HG03558 (cell line): ENCODE measurements around the gene GLCE.
"Not testable (repeated sequence)": the region's sequence is repeated elsewhere in the genome, so short reads cannot be mapped to it uniquely, and the experiment has no call there.

Source experiments
- ATAC-seq: cut with Tn5 transposase; IDR thresholded peaks from one replicate; pipeline ENCODE4 v1.9.1; 2021; ENCODE audit warnings: moderate number of reproducible peaks; ENCODE audit not compliant: unreplicated experiment; ENCODE audit errors: extremely low read depth

The GLCE gene

DNA sequence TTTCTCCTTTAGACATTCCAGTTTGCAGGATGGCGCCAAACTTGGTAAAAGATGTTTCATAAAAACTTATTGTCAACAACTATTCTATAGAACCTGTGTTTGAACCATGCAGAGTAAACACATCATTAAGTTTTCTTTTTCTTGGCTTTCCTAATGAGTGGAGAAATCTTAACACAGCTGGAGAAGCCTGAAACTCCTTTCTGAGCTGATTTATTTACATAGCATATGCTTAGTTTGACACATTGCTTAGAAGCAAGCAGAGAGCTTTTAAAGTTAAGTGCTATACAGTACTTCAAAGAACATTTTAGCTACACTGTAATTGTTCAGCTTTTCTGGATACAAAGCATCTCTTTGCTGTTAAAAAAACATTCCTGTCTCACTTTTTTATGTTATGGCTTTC, 77.3 kb downstream of the GLCE start:
- ATAC-seq = no peak

DNA sequence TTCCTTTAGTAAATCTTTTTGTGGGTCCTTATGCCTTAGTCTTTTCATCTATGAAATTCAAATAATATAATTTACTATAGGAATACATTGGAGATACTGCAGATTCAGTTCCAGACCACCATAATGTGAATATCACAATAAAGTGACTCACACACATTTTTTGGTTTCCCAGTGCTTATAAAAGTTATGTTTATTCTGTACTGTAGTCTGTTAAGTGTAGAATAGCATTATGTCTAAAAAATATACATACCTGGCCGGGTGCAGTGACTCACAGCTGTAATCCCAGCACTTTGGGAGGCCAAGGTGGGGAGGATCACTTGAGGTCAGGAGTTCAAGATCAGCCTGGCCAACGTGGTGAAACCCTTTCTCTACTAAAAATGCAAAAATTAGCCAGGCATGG, 84.4 kb downstream of the GLCE start:
- no peak for ATAC-seq

DNA sequence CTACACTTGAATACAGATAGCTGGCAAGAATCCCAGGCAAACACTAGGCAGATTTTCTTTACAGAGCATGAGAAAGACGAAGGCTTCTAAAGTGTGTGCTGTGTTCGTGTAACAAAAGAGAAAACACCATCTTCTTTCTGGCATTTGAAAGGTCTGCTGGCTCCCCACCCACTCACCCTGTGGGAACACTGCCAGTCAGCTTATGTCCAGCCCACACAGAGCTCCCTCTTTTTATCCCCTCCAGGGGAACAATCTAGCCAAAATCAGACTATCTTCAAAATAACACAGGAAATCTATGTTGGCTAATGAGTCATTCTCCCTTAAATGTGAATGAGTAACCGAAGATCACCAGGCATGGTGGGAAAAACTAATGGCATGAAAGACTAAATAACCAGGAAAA, 92.7 kb downstream of the GLCE start:
- ATAC-seq = no peak

DNA sequence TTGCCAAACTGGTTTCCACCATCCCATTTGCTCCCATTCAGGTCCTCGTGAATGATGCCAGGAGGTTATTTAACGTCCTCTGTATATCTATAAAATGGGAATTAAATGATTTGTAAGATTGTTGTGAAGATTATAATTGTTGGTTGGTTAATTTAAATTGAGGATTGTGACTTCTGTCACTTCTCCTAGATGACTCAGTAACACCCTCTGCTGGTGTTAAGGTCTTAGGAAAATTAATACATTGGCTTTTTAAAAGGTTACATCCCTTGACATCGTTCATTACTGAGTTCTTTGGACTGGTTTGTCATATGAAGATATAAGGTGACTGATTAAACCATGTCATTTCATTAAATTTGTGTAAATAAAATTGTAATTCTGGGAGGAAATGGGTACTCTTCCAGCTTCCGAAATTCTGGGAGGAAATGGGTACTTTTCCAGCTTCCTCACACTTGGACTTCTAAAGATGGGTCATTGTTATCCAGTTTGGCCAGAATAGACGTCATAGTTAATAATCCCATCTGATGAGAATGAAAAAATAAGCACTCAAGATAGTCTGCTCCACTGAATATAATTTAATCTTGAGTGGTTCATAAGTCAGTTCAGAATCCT, 105.0 kb downstream of the GLCE start:
- ATAC-seq = no peak

DNA sequence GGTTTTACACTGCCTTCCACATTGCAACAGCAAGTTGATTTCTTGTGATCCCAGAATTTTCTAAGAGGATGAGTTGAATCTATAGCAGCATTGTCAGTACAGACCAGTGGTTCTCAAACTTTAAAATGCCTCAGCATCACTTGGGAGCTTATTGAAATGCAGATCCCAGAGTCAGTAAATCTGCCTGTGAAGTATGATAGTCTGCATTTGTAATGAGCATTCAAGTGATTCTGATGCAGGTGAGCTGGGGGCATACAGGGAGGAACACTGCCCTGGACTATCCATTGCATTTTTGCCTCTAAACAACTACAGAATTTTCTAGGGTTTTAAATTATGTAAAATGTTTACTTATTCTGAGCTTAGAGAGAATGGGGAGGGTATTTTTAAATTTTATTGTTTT, 110.8 kb downstream of the GLCE start:
- ATAC-seq = no peak

DNA sequence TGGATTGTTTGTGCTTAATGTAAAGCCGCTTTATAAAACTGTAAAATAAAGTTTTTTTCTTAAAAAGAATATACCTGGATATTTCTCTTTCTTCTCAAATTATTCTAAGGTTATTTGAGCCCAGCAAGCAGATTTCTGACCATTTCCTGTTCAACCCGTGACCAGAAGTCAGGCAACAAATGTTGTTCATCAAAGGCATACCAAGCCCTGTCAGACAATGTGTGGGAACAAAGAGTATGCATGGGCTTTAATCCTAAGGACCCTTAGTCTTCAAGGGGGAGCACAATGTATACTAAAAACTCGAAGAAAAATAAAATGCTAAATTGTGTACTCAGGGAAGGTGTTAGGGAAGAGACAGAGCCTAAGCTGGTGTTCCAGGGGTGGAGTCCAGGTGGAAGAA, 111.7 kb downstream of the GLCE start:
- no peak for ATAC-seq

DNA sequence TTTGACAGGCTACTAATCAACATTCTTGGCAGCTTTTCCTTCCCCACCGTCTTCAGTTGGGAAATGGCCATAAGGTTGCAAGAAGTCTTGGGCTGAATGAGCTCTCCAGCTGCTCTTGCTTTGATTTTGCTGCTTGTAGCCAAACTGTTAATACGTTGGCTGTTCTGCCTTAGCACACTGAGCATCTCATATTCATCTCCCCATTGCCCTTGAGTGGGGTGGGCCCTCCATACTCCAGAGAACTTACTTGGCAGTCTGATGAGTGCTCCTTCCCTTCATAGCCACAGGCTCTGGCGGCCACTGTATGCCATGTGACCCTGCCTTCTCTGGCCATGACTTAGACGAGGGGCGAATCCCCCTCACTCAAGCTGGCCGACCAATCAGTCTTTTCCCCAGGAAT, 112.5 kb downstream of the GLCE start:
- ATAC-seq = no peak

DNA sequence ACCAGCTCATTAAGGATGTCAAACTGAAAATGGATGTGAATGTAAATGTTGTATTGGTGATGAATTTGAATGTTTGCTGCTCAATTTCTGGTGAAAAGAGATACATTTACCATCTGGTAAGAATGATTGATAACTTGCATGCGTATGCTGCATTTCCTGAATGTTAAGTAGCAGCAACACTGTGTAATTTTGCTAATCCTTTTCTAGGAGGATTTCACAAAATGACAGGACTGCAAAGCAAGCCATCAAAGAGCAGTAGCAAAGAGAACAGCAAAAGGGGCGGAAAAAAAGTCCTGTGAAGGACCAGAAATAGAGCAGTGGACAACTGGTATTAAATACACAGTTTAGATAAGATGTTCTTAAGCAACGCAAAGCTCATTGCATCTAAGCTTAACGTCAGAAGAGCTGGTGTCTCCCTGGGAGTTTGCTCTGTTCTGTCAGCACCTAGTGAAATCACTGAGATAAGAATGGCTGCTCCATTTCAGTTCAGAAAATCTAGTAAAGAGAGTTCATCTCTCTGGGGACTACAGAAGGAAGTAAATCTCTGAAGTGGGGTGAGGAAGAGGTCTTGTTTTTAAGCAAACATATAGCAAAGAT, 114.7 kb downstream of the GLCE start:
- no peak for ATAC-seq

DNA sequence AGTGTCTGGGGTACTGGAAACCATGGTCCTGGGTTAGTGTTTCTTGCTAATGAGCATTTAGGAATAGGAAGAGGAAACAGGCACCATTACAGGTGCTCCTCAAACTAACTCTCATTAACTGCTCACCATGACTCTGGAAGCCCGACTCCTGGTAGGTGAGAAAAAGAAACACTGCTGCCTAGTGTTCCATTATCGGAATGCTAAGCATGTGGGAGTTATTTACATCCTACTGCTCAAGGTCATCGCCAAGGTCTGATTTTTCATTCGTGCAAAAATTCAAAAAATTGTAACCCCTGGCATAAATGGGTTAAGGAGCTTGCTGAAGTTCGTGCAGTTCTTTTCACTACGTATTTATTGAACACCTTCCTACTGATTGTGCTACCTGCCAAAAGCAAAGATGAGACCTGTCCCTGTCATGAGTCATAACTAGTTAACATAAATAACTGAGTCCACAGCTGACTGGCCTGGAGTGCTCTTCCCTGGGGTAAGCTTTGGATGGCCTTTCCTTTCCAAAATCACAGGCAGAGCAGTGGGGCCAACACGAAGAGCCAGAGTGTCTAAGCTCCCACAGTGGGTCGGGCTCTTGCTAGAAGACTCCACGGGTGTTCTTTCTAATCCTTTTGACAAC, 115.6 kb downstream of the GLCE start:
- ATAC-seq = no peak

DNA sequence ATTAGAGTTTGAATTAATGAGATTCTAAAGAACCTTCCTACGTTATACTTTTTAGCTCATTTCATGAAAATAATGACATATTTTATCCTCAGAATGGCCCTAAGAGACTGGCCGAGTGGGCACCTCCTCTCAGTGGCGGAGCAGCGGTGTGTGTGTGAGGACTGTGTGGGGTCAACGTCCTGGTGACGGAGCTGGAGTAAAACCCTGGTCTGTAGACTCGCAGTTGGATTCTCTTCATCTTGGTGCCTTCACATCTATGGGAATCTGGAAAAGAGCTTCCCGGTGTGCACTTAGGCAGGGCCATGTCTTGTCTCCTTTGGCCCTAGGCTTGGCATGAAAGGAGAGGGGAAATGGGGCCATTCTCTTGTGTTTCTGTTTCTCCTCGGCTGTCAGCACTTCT, 116.9 kb downstream of the GLCE start:
- ATAC-seq = no peak

DNA sequence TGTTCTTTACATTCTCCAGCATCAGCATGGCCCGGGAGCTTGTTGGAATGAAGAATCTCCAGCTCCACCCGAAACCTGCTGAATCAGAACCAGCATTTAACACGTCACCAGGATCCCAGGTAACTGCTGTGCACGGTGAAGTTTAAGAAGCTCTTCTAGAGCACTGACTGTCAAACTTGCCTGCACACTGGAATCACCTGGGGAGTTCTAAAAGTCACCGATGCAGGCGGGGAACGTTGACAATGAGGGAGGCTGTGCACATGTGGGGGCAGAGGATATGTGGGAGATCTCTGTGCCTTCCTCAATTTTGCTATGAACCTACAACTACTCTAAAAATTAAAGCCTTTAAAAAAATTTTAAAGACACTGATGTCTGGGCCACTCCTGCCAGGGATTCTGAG, 119.2 kb downstream of the GLCE start:
- ATAC-seq = no peak

DNA sequence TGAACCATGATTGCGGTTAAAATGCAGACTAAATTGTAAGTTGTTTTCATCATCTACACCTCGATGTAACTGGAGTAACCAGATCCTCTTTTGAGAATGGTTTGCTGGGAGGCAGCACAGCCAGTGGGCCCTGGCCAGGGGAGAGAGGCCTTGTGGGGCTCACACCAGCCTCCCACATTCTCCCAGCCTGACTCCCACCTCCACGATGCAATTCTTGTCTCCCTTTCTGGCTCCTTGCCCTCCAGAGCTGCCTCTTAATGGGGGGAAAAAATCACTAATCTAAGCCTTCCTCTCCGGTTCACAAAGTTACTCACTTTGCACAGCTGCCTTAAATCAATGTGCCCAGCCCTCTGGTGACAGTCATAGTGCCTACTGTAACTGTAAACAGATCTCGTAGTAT, 120.3 kb downstream of the GLCE start:
- no peak for ATAC-seq

DNA sequence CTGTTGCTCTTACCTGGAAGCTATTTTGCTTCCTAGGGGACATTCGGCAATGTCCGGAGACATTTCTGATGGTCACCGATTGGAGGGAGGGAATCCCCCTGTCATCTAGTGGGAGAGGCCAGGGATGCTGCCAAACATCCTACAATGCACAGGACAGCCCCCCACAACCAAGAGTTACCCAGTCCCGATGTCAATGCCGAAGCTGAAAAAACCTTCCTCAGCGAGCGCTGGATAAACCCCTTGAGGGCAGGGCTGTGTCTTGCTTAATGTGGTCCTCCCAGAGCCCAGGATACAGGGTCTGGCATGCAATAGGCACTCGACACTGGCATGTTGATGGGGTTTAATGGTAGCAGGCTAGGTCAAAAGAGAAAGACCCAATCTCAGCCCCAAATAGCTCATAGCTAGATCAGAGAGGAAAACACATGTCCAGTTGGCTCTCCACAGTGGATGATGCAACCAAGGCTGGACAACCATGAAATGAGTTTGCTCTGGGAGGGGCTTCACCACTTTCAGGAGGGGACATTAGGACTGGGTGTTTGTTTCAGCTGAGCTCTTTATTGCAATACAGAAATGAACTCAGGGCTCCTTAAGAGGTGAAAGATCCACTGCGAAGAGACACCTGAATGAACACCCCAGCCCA, 121.8 kb downstream of the GLCE start:
- ATAC-seq = no peak

DNA sequence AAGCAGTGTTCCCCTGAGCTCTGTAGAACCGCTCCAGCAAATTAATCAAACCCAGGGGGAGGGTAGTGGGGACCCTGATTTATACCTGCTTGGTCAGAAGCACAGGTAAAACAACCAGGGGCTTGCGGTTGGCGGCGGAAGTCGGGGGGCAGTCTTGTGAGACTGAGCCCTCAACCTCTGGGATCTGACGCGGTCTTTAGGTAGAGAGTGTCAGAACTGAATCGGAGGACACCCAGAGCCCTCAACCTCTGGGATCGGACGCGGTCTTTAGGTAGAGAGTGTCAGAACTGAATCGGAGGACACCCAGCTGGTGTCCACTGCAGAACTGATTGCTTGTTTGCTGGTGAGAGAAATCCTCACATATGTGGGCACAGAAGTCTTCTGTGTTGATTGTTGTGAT, 125.4 kb downstream of the GLCE start:
- ATAC-seq = no peak

DNA sequence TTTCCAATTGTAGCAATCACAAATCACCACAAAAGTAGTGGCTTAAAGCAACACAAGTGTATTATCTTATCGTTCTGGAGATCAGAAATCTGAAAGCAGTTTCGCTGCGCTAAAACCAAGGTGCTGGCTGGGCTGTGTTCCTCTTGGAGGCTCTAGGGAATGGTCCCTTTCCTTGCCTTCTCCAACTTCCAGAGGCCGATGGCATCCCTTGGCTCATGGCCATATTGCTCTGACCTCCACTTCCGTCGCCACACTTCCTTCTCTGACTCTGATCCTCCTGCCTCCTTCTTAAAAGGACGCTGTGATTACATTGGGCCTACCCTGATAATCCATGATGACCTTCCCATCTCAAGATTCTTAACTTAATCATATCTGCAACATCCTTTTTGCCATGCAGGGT, 127.6 kb downstream of the GLCE start:
- ATAC-seq = no peak

DNA sequence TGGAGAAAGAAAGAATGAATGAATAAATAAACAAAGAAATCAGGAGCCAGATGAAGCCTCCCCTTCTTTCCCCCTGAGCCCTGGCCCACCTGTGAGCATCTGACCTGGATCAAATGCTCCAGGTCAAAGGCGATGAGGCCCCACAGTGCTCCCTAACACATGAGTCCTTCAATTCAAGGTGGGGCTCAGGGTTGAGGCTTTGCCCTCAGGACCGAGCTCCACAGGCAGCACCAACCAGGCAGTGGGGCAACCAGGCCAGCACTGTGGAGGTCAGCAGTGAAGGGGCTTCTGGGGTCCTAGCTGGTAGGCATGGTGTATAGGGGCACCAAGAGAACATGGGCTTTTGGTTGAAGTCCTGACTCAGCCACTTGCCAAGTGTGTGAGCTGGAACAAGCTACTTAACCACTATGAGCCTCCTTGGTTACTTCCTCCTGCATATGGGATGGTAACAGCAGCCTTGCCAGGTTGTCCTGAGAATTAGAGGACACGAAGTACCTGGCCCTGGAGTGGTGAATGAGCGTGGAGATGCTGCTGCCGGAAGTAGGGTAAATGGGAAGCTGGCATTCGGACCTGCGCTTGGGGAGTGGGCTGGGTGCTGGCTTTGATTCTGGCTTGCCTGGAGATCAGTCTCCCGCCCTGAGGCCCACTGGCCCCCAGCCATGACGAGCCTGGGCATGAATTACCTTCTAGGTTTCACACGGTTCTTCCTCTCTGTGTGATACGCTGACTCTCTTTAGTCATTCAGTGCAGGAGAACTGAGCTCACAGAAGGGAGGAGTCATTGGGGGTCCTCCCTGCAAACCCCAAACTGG, 128.3 kb downstream of the GLCE start:
- ATAC-seq = no peak

DNA sequence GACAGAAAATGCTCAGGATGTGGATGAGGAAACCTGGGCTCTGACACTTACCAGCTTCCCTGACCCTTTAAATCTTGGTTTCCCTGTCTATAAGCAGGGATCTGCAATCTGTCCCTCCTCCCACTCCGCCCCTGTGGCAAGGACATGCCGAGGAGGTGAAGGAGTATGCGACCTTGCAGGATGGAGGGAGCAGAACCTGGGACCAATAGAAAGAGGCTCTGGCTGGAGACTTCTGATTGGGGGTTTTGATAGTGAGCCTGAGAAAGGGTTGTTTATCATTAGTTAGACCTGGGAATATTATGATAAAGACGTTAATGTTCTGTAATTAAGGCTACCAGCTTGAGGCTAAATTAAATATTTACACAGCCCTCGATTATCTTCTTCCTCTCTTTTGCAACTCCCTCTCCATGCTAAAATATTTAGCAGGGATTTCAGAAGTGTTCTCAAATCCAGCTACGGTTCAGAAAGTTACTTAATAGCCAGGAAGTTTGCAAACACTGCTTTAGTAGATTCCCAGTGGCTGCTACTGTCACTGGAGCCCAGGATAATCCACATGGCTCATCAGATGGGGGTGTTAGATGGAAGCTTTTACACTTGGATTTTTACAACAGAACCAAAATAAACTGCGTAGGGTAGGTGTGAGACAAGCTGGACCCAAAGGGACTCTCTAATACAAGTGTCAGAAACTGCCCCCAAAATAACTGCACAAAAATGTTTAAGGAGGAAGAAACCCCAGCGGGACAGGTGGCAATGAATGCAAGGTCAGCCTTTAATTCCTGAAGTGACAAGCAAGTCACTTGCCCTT, 129.1 kb downstream of the GLCE start:
- no peak for ATAC-seq

DNA sequence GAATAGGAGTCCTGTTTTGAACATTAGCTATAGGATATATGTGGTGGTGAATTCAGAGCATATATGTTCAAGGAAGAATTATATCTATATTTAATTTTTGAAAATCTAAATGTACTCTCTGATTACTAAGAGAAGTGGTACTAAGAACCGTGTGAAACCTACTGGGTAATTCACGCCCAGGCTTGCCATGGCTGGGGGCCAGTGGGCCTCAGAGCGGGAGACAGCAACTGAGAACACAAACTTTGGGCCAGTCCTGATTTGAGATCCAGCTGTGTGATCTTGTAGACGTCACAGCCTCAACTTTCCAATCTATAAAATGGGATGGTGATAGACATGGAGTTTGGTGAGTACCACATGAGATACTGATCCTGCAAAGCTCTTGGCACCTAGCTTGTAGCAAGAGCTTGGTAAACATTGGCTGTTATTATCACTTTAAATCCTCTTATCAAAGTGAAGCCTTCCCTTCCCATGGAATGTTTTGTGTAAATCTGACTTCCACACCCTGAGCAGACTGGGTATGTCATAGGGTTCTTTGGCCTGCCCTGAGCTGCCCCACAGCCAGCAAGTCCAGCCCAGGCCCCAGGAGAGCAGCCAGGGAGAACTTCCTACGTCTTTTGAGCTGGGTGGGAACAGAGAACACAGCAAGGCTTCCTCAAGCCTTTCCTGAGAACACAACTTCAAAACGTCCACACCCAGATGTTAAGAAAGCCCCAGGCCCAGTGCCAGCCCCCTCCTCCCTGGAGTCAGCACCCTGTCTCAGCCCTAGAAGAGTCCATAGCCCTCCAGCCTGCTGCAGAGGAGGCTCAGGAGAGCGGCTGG, 130.1 kb downstream of the GLCE start:
- ATAC-seq = no peak

DNA sequence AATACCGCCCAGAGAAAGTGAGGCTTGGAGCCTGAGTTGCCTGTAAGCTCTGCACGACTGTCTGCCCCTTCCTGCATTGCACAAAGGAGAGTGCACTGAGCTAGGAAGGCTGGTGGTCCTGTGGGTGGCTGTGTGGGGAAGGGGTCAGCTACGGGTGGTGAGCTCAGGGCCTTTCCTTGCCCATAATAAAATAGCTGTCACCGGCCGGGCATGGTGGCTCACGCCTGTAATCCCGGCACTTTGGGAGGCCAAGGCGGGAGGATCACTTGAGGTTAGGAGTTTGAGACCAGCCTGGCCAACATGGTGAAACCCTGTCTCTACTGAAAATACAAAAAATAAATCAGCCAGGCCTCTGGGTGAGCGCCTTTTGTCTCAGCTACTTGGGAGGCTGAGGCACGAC, 131.2 kb downstream of the GLCE start:
- not testable (repeated sequence) for ATAC-seq
